Loucy (cell line): Measurements from ENCODE around the gene PCNT.

Experiments
- H2AFZ ChIP-seq: fragments of 200-600 bp; sonication (generic); 2 replicates; pipeline ENCODE4 v1.6.0; 2016; ENCODE audit warnings: antibody characterized with exemption, mild to moderate bottlenecking, low read length, moderate library complexity
- H3F3A ChIP-seq: fragments of 200-600 bp; 2 replicates; pipeline ENCODE4 v1.6.0; 2016; ENCODE audit warnings: antibody characterized with exemption, low read depth, mild to moderate bottlenecking
- H3K27me3 ChIP-seq: fragments of 200-600 bp; sonication (generic); 2 replicates; pipeline ENCODE4 v1.6.1; 2014; ENCODE audit warnings: low read length, mild to moderate bottlenecking; ENCODE audit not compliant: insufficient read depth, poor library complexity, severe bottlenecking
- H3K36me3 ChIP-seq: fragments of 200-600 bp; sonication (generic); 2 replicates; pipeline ENCODE4 v1.6.1; 2016; ENCODE audit warnings: low read length; ENCODE audit not compliant: insufficient read depth
- H3K4me1 ChIP-seq: fragments of 200-600 bp; sonication (generic); 2 replicates; pipeline ENCODE4 v1.5.1; 2014; ENCODE audit warnings: low read length, mild to moderate bottlenecking; ENCODE audit not compliant: insufficient read depth, poor library complexity, severe bottlenecking
- H3K4me2 ChIP-seq: fragments of 200-600 bp; sonication (generic); 2 replicates; pipeline ENCODE4 v1.6.0; 2014; ENCODE audit warnings: antibody characterized with exemption, low read length, low read depth, mild to moderate bottlenecking; ENCODE audit not compliant: poor library complexity, severe bottlenecking
- H3K4me3 ChIP-seq: fragments of 200-600 bp; sonication (generic); 2 replicates; pipeline ENCODE4 v1.5.1; 2014; ENCODE audit warnings: low read length, mild to moderate bottlenecking, mixed read lengths; ENCODE audit not compliant: poor library complexity, severe bottlenecking
- H3K79me2 ChIP-seq: fragments of 200-600 bp; sonication (generic); 2 replicates; pipeline ENCODE4 v1.6.1; 2014; ENCODE audit warnings: low read length; ENCODE audit not compliant: insufficient read depth
- H3K9ac ChIP-seq: fragments of 200-600 bp; sonication (generic); 2 replicates; pipeline ENCODE4 v1.6.0; 2014; ENCODE audit warnings: mild to moderate bottlenecking, low read depth, low read length, moderate library complexity; ENCODE audit not compliant: poor library complexity, severe bottlenecking
- H3K9me2 ChIP-seq: fragments of 200-600 bp; sonication (generic); replicated peaks from 2 replicates; pipeline ENCODE4 v1.6.1; 2016; ENCODE audit warnings: low read depth, low read length, mixed read lengths
- H3K9me3 ChIP-seq: fragments of 200-600 bp; sonication (generic); 2 replicates; pipeline ENCODE4 v1.6.1; 2014; ENCODE audit warnings: mild to moderate bottlenecking, antibody characterized with exemption, low read length, low read depth; ENCODE audit not compliant: insufficient read depth
- H4K20me1 ChIP-seq: fragments of 200-600 bp; sonication (generic); 2 replicates; pipeline ENCODE4 v1.6.0; 2014; ENCODE audit warnings: antibody characterized with exemption, low read length, mild to moderate bottlenecking; ENCODE audit not compliant: insufficient read depth, poor library complexity, severe bottlenecking
- CTCF ChIP-seq: fragments of 200-600 bp; sonication (generic); conservative IDR thresholded peaks from 2 replicates; pipeline ENCODE4 v1.5.1; 2014; ENCODE audit warnings: mild to moderate bottlenecking, antibody characterized with exemption, low read length
- EZH2phosphoT487 ChIP-seq: fragments of 200-600 bp; IDR thresholded peaks from 2 replicates; pipeline ENCODE4 v1.6.1; 2018; ENCODE audit warnings: antibody characterized with exemption, mild to moderate bottlenecking, moderate library complexity, borderline replicate concordance

Gene PCNT

DNA sequence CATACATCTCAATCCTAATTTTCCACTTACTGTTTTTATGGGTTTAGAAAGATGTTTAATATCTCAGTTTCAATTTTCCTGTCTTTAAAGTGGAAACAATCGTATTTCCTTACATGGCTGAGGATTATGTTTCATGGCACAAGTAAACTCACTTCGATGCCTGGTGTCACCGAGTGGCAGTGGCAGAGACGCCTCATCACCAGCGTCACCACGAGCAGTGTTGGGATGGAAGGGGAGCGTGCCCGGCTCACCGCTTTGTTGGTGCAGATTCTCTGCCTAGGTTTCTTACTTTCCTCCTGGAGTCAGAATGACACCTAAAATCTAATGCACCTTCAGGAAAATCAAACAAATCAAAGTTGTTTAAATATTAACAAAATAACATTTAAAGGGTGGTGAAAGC is 86.6 kb downstream of the PCNT start:
- no peak overlapping the region for H2AFZ ChIP-seq
- no peak for TF ChIP-seq CTCF
- H3K4me2 ChIP-seq = no peak overlapping the region
- H3K9ac ChIP-seq = no peak overlapping the region
- no peak overlapping the region for H3K4me3 ChIP-seq
- peaks cover 38% of the 10 kb centered on the region; the same call in 1 of the 2 replicates for H3K36me3 ChIP-seq
- no peaks in the 10 kb centered on the region for H3F3A ChIP-seq
- H3K27me3 ChIP-seq = no peaks in the 10 kb centered on the region
- H3K9me2 ChIP-seq = no peaks in the 10 kb centered on the region
- no peaks in the 10 kb centered on the region for H3K4me1 ChIP-seq
- no peaks in the 10 kb centered on the region for H3K9me3 ChIP-seq
- no peaks in the 10 kb centered on the region for H4K20me1 ChIP-seq
- H3K79me2 ChIP-seq = no peaks in the 10 kb centered on the region

DNA sequence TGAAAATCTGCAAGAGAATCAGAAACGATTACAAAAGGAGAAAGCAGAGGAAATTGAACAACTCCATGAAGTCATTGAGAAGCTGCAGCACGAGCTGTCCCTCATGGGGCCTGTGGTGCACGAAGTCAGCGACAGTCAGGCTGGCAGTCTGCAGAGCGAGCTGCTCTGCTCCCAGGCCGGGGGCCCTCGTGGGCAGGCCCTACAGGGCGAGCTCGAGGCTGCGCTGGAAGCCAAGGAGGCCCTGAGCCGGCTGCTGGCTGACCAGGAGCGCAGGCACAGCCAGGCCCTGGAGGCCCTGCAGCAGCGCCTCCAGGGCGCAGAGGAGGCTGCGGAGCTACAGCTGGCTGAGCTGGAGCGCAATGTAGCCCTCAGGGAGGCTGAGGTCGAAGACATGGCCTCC is 87.3 kb downstream of the PCNT start:
- H3K4me2 ChIP-seq = no peak overlapping the region
- TF ChIP-seq EZH2phosphoT487 (no peak), CTCF (no peak)
- peaks cover 45% of the 10 kb centered on the region; the same call in 1 of the 2 replicates for H3K36me3 ChIP-seq
- H3K9me3 ChIP-seq = no peaks in the 10 kb centered on the region
- no peak overlapping the region for H3K4me3 ChIP-seq
- H3K4me1 ChIP-seq = no peaks in the 10 kb centered on the region
- no peaks in the 10 kb centered on the region for H3F3A ChIP-seq
- H3K9me2 ChIP-seq = no peaks in the 10 kb centered on the region
- H3K79me2 ChIP-seq = no peaks in the 10 kb centered on the region
- no peaks in the 10 kb centered on the region for H3K27me3 ChIP-seq
- H2AFZ ChIP-seq = no peak overlapping the region
- H4K20me1 ChIP-seq = no peaks in the 10 kb centered on the region
- no peak overlapping the region for H3K9ac ChIP-seq

GRCh38 chr21:46411691-46412090 is 87.7 kb downstream of the PCNT start:
- H3F3A ChIP-seq = no peaks in the 10 kb centered on the region
- no peak overlapping the region for H3K4me3 ChIP-seq
- H3K9ac ChIP-seq = no peak overlapping the region
- no peaks in the 10 kb centered on the region for H4K20me1 ChIP-seq
- H3K9me2 ChIP-seq = no peaks in the 10 kb centered on the region
- TF ChIP-seq EZH2phosphoT487 = no peak
- TF ChIP-seq CTCF = no peak
- H3K4me2 ChIP-seq = no peak overlapping the region
- H2AFZ ChIP-seq = no peak overlapping the region
- no peaks in the 10 kb centered on the region for H3K4me1 ChIP-seq
- H3K36me3 ChIP-seq = peaks cover 49% of the 10 kb centered on the region; the same call in 1 of the 2 replicates
- H3K9me3 ChIP-seq = no peaks in the 10 kb centered on the region
- no peaks in the 10 kb centered on the region for H3K27me3 ChIP-seq
- H3K79me2 ChIP-seq = no peaks in the 10 kb centered on the region
